ENCODE results near the gene CCDC149.

CCDC149 gene

GRCh38 chr4:24849351-24849750, 63.5 kb downstream of the CCDC149 start:
- Histone ChIP-seq H3K4me3 (no peak overlapping the region), H3K27ac (no peak overlapping the region)
- TF ChIP-seq CTCF (IDR thresholded peaks at IDR 0.05) = no peak
- no peak for DNase-seq (ENCODE audit: low spot score)

- Histone ChIP-seq H3K27ac (no peak overlapping the region), H3K4me3 (no peak overlapping the region)
- no peak for DNase-seq (ENCODE audit: low spot score)
- TF ChIP-seq CTCF (IDR thresholded peaks at IDR 0.05) = no peak
Observed at GRCh38 chr4:24846716-24847115, 66.1 kb downstream of the CCDC149 start.

GRCh38 chr4:24845902-24846301, 66.9 kb downstream of the CCDC149 start:
- DNase-seq (ENCODE audit: low spot score) = no peak
- Histone ChIP-seq H3K4me3 (no peak overlapping the region), H3K27ac (no peak overlapping the region)
- no peak for TF ChIP-seq CTCF (IDR thresholded peaks at IDR 0.05)

- DNase-seq (ENCODE audit: low spot score) = no peak
- no peak for TF ChIP-seq CTCF (IDR thresholded peaks at IDR 0.05)
- H3K27ac ChIP-seq = no peak overlapping the region
- no peak overlapping the region for H3K4me3 ChIP-seq
Observed at GRCh38 chr4:24845132-24845531, 67.7 kb downstream of the CCDC149 start.

- H3K4me3 ChIP-seq = no peak overlapping the region
- H3K27ac ChIP-seq = no peak overlapping the region
- TF ChIP-seq CTCF (IDR thresholded peaks at IDR 0.05) = no peak
- no peak for DNase-seq (ENCODE audit: low spot score)
Observed at GRCh38 chr4:24843096-24843495, 69.7 kb downstream of the CCDC149 start.

GRCh38 chr4:24842356-24842755, 70.5 kb downstream of the CCDC149 start:
- TF ChIP-seq CTCF (IDR thresholded peaks at IDR 0.05) = no peak
- Histone ChIP-seq H3K27ac (no peak overlapping the region), H3K4me3 (no peak overlapping the region)
- no peak for DNase-seq (ENCODE audit: low spot score)

GRCh38 chr4:24840826-24841543, 71.9 kb downstream of the CCDC149 start:
- H3K4me3 ChIP-seq = no peak overlapping the region
- no peak for TF ChIP-seq CTCF (IDR thresholded peaks at IDR 0.05)
- DNase-seq (ENCODE audit: low spot score) = no peak
- peak overlapping the region in 1 of 2 donors; percentile 33 for H3K27ac ChIP-seq
